ENCODE data around the gene AQP7. TPM values are rescaled to one million over a fixed set of nuclear protein-coding genes. Genes with fewer than 3 reads are reported as not detected.

AQP7 gene
- total and polyA plus RNA-seq, 4 donors = 0.33 to 3.1 (median 1.0) TPM

GRCh38 chr9:33344145-33344544, 58.2 kb downstream of the AQP7 start:
- H3K36me3 ChIP-seq (ENCODE audit: control insufficient read depth, insufficient read depth, low read length) = peaks cover 46% of the 10 kb centered on the region
- H3K4me1 ChIP-seq (ENCODE audit: control insufficient read depth, insufficient read depth, low read length) = no peaks in the 10 kb centered on the region
- H3K9me3 ChIP-seq (ENCODE audit: control insufficient read depth, insufficient read depth, low read length) = peaks cover 8% of the 10 kb centered on the region
- H3K27me3 ChIP-seq (ENCODE audit: control insufficient read depth, insufficient read depth, low read length) = no peaks in the 10 kb centered on the region
- no peak overlapping the region for H3K4me3 ChIP-seq (ENCODE audit: low read depth, low read length)
- DNase-seq (ENCODE audit: low read depth in 4 of 6, low spot score in 6 of 6) = no peak
- WGBS (ENCODE audit: insufficient coverage) = 75% methylated on average over 2 of the region's 3 CpGs
- H3K27ac ChIP-seq (ENCODE audit: low read depth, low read length) = no peak overlapping the region

GRCh38 chr9:33341182-33341581, 61.2 kb downstream of the AQP7 start:
- WGBS (ENCODE audit: insufficient coverage) = no CpG with 5 or more reads among the region's 3 CpGs
- no peaks in the 10 kb centered on the region for H3K4me1 ChIP-seq (ENCODE audit: control insufficient read depth, insufficient read depth, low read length)
- no peak overlapping the region for H3K27ac ChIP-seq (ENCODE audit: low read depth, low read length)
- H3K4me3 ChIP-seq (ENCODE audit: low read depth, low read length) = no peak overlapping the region
- DNase-seq (ENCODE audit: low read depth in 4 of 6, low spot score in 6 of 6) = no peak
- peaks cover 54% of the 10 kb centered on the region for H3K36me3 ChIP-seq (ENCODE audit: control insufficient read depth, insufficient read depth, low read length)
- H3K9me3 ChIP-seq (ENCODE audit: control insufficient read depth, insufficient read depth, low read length) = peaks cover 8% of the 10 kb centered on the region
- H3K27me3 ChIP-seq (ENCODE audit: control insufficient read depth, insufficient read depth, low read length) = no peaks in the 10 kb centered on the region

GRCh38 chr9:33340186-33340585, 62.2 kb downstream of the AQP7 start:
- 100% methylated on average over 3 of the region's 3 CpGs for WGBS (ENCODE audit: insufficient coverage)

More at GRCh38 chr9:33340186-33340585, 62.2 kb downstream of the AQP7 start:
- Histone ChIP-seq H3K27me3 (ENCODE audit: control insufficient read depth, insufficient read depth, low read length) (no peaks in the 10 kb centered on the region), H3K27ac (ENCODE audit: low read depth, low read length) (no peak overlapping the region), H3K36me3 (ENCODE audit: control insufficient read depth, insufficient read depth, low read length) (peaks cover 55% of the 10 kb centered on the region), H3K9me3 (ENCODE audit: control insufficient read depth, insufficient read depth, low read length) (peaks cover 8% of the 10 kb centered on the region), H3K4me3 (ENCODE audit: low read depth, low read length) (no peak overlapping the region), H3K4me1 (ENCODE audit: control insufficient read depth, insufficient read depth, low read length) (no peaks in the 10 kb centered on the region)
- no peak for DNase-seq (ENCODE audit: low read depth in 4 of 6, low spot score in 6 of 6)

Small RNA genes within 50 kb of the gene (small RNA-seq; reads per million reads assigned to genes)
- gene AL356218.2 (ENCODE audit: low replicate concordance) = not detected
- gene RF00019 (ENCODE audit: low replicate concordance) = not detected

Other genes with a start within 250 kb of the AQP7 start
- 10 to 100 TPM; 10.7 to 13.3 TPM for gene B4GALT1, start 235.2 kb downstream of the AQP7 start, total RNA-seq
- gene B4GALT1, start 235.2 kb downstream of the AQP7 start, polyA plus RNA-seq (ENCODE audit: insufficient read length in 2 of 2) = 10 to 100 TPM in 1 of 2 donors, 1 to 10 TPM in 1; 9.5 to 12.0 TPM
- gene SPINK4, start 162.4 kb downstream of the AQP7 start, total RNA-seq = not detected
- gene SPINK4, start 162.4 kb downstream of the AQP7 start, polyA plus RNA-seq (ENCODE audit: insufficient read length in 2 of 2) = not detected
- gene BAG1, start 137.9 kb downstream of the AQP7 start, total RNA-seq = 10 to 100 TPM; 39.0 to 58.6 TPM
- 100 to 1,000 TPM; 101 to 111 TPM for gene BAG1, start 137.9 kb downstream of the AQP7 start, polyA plus RNA-seq (ENCODE audit: insufficient read length in 2 of 2)
- 100 to 1,000 TPM in 1 of 2 donors, 10 to 100 TPM in 1; 87.3 to 105 TPM for gene CHMP5, start 137.5 kb downstream of the AQP7 start, total RNA-seq
- gene CHMP5, start 137.5 kb downstream of the AQP7 start, polyA plus RNA-seq (ENCODE audit: insufficient read length in 2 of 2) = 100 to 1,000 TPM; 116 to 130 TPM
- 10 to 100 TPM; 24.1 to 29.4 TPM for gene NFX1, start 112.1 kb downstream of the AQP7 start, total RNA-seq
- gene NFX1, start 112.1 kb downstream of the AQP7 start, polyA plus RNA-seq (ENCODE audit: insufficient read length in 2 of 2) = 10 to 100 TPM; 25.9 to 30.4 TPM
- gene AQP3, start 45.0 kb upstream of the AQP7 start, total RNA-seq = 1 to 10 TPM in 1 of 2 donors, under 1 TPM in 1; 0.50 to 2.5 TPM
- 1 to 10 TPM; 1.0 to 1.6 TPM for gene AQP3, start 45.0 kb upstream of the AQP7 start, polyA plus RNA-seq (ENCODE audit: insufficient read length in 2 of 2)
- gene NOL6, start 71.4 kb upstream of the AQP7 start, total RNA-seq = 10 to 100 TPM; 14.5 to 16.5 TPM
- 10 to 100 TPM; 24.1 to 24.2 TPM for gene NOL6, start 71.4 kb upstream of the AQP7 start, polyA plus RNA-seq (ENCODE audit: insufficient read length in 2 of 2)
- 1 to 10 TPM; 2.2 to 7.3 TPM for gene ANKRD18B, start 121.7 kb upstream of the AQP7 start, total RNA-seq
- gene ANKRD18B, start 121.7 kb upstream of the AQP7 start, polyA plus RNA-seq (ENCODE audit: insufficient read length in 2 of 2) = 1 to 10 TPM; 5.0 to 6.6 TPM

Data from spinal cord (tissue), 10 donors.